H9 (cell line): ENCODE data around the gene OR1K1. TPM values are rescaled to one million over a fixed set of nuclear protein-coding genes. Genes with fewer than 3 reads are reported as not detected.

ENCODE experiments used
- DNase-seq: peaks from one replicate; pipeline ENCODE4 v3.0.0-alpha.2; 2017
- H2AFZ ChIP-seq: one replicate; pipeline ENCODE4 v1.6.1; 2013; ENCODE audit warnings: mild to moderate bottlenecking, low read length, control low read depth, moderate library complexity
- H2AK5ac ChIP-seq: 2 replicates; pipeline ENCODE4 v1.6.1; 2013; ENCODE audit warnings: low read length, control low read depth, mixed read lengths; ENCODE audit not compliant: insufficient read length
- H2BK120ac ChIP-seq: one replicate; pipeline ENCODE4 v1.6.1; 2013; ENCODE audit warnings: low read depth, mild to moderate bottlenecking, low read length, control low read depth, inconsistent platforms; ENCODE audit not compliant: poor library complexity, severe bottlenecking
- H2BK12ac ChIP-seq: 2 replicates; pipeline ENCODE4 v1.6.1; 2013; ENCODE audit warnings: low read length, control low read depth, mixed read lengths, low read depth; ENCODE audit not compliant: insufficient read length
- H2BK15ac ChIP-seq: 2 replicates; pipeline ENCODE4 v1.6.1; 2013; ENCODE audit warnings: low read depth, low read length, control low read depth
- H2BK20ac ChIP-seq: one replicate; pipeline ENCODE4 v1.6.1; 2013; ENCODE audit warnings: low read depth, mild to moderate bottlenecking, low read length, control low read depth, inconsistent platforms; ENCODE audit not compliant: poor library complexity, severe bottlenecking
- H2BK5ac ChIP-seq: 2 replicates; pipeline ENCODE4 v1.6.1; 2013; ENCODE audit warnings: low read length, control low read depth, mixed read lengths; ENCODE audit not compliant: insufficient read length
- H3K14ac ChIP-seq: 2 replicates; pipeline ENCODE4 v1.6.1; 2013; ENCODE audit warnings: low read length, control low read depth; ENCODE audit not compliant: insufficient read depth
- H3K18ac ChIP-seq: 2 replicates; pipeline ENCODE4 v1.6.1; 2013; ENCODE audit warnings: low read depth, mild to moderate bottlenecking, mixed read lengths, low read length, control low read depth; ENCODE audit not compliant: insufficient read length
- H3K23ac ChIP-seq: 2 replicates; pipeline ENCODE4 v1.6.1; 2013; ENCODE audit warnings: low read length, control low read depth, mixed read lengths, low read depth; ENCODE audit not compliant: insufficient read length
- H3K23me2 ChIP-seq: 2 replicates; pipeline ENCODE4 v1.6.1; 2013; ENCODE audit warnings: low read depth, mild to moderate bottlenecking, mixed read lengths, low read length, control low read depth; ENCODE audit not compliant: insufficient read length, poor library complexity, severe bottlenecking
- H3K27ac ChIP-seq: 2 replicates; pipeline ENCODE4 v1.5.1; 2013; ENCODE audit warnings: low read length, control low read depth, mixed read lengths, low read depth; ENCODE audit not compliant: insufficient read length
- H3K27me3 ChIP-seq: 2 replicates; pipeline ENCODE4 v1.6.1; 2013; ENCODE audit warnings: low read length, control low read depth, inconsistent platforms; ENCODE audit not compliant: insufficient read depth
- H3K4ac ChIP-seq: 2 replicates; pipeline ENCODE4 v1.6.1; 2013; ENCODE audit warnings: low read depth, mild to moderate bottlenecking, control low read depth, inconsistent platforms, low read length, moderate library complexity
- H3K4me1 ChIP-seq: 2 replicates; pipeline ENCODE4 v1.6.1; 2013; ENCODE audit warnings: low read length, control low read depth, inconsistent platforms; ENCODE audit not compliant: insufficient read depth
- H3K4me2 ChIP-seq: 2 replicates; pipeline ENCODE4 v1.6.1; 2013; ENCODE audit warnings: low read length, control low read depth, mixed read lengths; ENCODE audit not compliant: insufficient read length, insufficient read depth
- H3K56ac ChIP-seq: 2 replicates; pipeline ENCODE4 v1.6.1; 2013; ENCODE audit warnings: low read depth, mild to moderate bottlenecking, mixed read lengths, low read length, control low read depth; ENCODE audit not compliant: insufficient read length
- H3K79me1 ChIP-seq: 2 replicates; pipeline ENCODE4 v1.6.1; 2013; ENCODE audit warnings: low read depth, mild to moderate bottlenecking, moderate library complexity, low read length, control low read depth, inconsistent platforms; ENCODE audit not compliant: insufficient read depth, poor library complexity, severe bottlenecking
- H3K79me2 ChIP-seq: 2 replicates; pipeline ENCODE4 v1.6.1; 2013; ENCODE audit warnings: low read length, control low read depth, inconsistent platforms; ENCODE audit not compliant: insufficient read depth
- H3K9ac ChIP-seq: 2 replicates; pipeline ENCODE4 v1.6.1; 2013; ENCODE audit warnings: low read length, control low read depth, mixed read lengths; ENCODE audit not compliant: insufficient read length; ENCODE audit errors: extremely low read depth
- H3K9me3 ChIP-seq: one replicate; pipeline ENCODE4 v1.6.1; 2013; ENCODE audit warnings: low read depth, low read length, inconsistent platforms; ENCODE audit not compliant: control insufficient read depth
- H3T11ph ChIP-seq: one replicate; pipeline ENCODE4 v1.6.1; 2013; ENCODE audit warnings: mild to moderate bottlenecking, low read length, control low read depth, inconsistent platforms
- H4K20me1 ChIP-seq: one replicate; pipeline ENCODE4 v1.6.1; 2013; ENCODE audit not compliant: control insufficient read depth, insufficient read length, insufficient read depth
- H4K5ac ChIP-seq: 2 replicates; pipeline ENCODE4 v1.6.1; 2013; ENCODE audit warnings: low read depth, mild to moderate bottlenecking, mixed read lengths, low read length, control low read depth; ENCODE audit not compliant: insufficient read length
- H4K8ac ChIP-seq: replicated peaks from 2 replicates; pipeline ENCODE4 v1.6.1; 2013; ENCODE audit warnings: low read length, control low read depth, mixed read lengths, low read depth; ENCODE audit not compliant: insufficient read length
- H4K91ac ChIP-seq: 2 replicates; pipeline ENCODE4 v1.6.1; 2013; ENCODE audit warnings: low read depth, mild to moderate bottlenecking, moderate library complexity, mixed read lengths, low read length, control low read depth; ENCODE audit not compliant: insufficient read length
- H3K27ac Mint-ChIP-seq, 3 experiments: 2 replicates in 2 of 3; 3 replicates in 1 of 3; pipeline ENCODE4 v1.8.0; 2020 to 2021; ENCODE audit warnings: mixed read lengths in 3 of 3, mild to moderate bottlenecking in 1 of 3, moderate library complexity in 1 of 3
- H3K27me3 Mint-ChIP-seq: 2 replicates; pipeline ENCODE4 v1.8.0; 2021; ENCODE audit warnings: low read depth, mild to moderate bottlenecking, moderate library complexity, mixed read lengths
- H3K36me3 Mint-ChIP-seq, 3 experiments: 2 replicates in 2 of 3; 3 replicates in 1 of 3; pipeline ENCODE4 v1.8.0; 2020 to 2021; ENCODE audit warnings: low read depth in 3 of 3, mixed read lengths in 3 of 3; ENCODE audit not compliant: insufficient read depth in 1 of 3
- H3K4me1 Mint-ChIP-seq, 2 experiments: 2 replicates each; pipeline ENCODE4 v1.8.0; 2020; ENCODE audit warnings: mixed read lengths in 2 of 2
- H3K4me3 Mint-ChIP-seq, 2 experiments: 2 replicates in 1 of 2; 3 replicates in 1 of 2; pipeline ENCODE4 v1.8.0; 2020 to 2021; ENCODE audit warnings: mild to moderate bottlenecking in 2 of 2, mixed read lengths in 2 of 2, moderate library complexity in 1 of 2
- H3K9me3 Mint-ChIP-seq, 2 experiments: 2 replicates in 1 of 2; 3 replicates in 1 of 2; pipeline ENCODE4 v1.8.0; 2020; ENCODE audit warnings: mild to moderate bottlenecking in 2 of 2, mixed read lengths in 2 of 2, moderate library complexity in 1 of 2
- WGBS: extraction: QIAGEN DNeasy Blood & Tissue Kit; methylation state at CpG from one replicate; pipeline ENCODE4 v1.1.7; 2013; ENCODE audit warnings: missing lambda C conversion rate, low lambda C conversion rate, mixed read lengths; ENCODE audit not compliant: insufficient read length; ENCODE audit errors: extremely low coverage; 5-methylcytosine and 5-hydroxymethylcytosine counted together
- total RNA-seq: library from RNA; stranded (reverse); gene quantifications from 2 replicates; pipeline ENCODE4 v1.2.1, GENCODE V29; 2021
- TF ChIP-seq, protein P1 (sequence below): fragments of 200-600 bp; sonication (generic); conservative IDR thresholded peaks from 3 replicates; pipeline ENCODE4 v1.8.0; 2021; ENCODE audit warnings: antibody characterized with exemption, mild to moderate bottlenecking

The OR1K1 gene
- total RNA-seq, 1 experiment from 2014 or later, result not detected

DNA sequence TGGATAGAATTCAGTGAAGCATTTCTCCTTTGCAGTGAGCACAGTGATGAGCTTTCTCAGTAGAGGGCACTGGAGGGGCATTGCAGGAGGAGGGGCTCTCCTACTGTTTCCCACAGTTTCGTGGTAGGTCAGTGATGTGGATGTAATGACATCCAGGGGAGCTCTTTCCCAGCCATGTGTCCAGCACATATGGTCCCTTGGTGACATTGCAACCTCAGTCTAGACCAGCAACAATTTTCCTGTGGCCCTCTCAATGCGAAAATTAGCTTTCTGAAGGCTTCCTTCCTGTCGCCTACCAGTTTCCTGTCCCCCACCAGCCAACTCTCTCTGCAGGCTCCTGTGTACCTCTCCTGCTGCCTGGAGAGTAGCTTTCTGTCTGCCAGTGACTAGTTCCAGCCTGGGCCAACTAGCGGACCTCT is 35.4 kb downstream of the OR1K1 start:
- Histone ChIP-seq H3K56ac (no peak overlapping the region), H3K27ac (no peak overlapping the region), H3K18ac (no peak overlapping the region), H3K23me2 (no peaks in the 10 kb centered on the region), H3K27me3 (no peaks in the 10 kb centered on the region), H3K9me3 (no peaks in the 10 kb centered on the region), H3K4ac (no peak overlapping the region), H3K23ac (no peak overlapping the region), H2BK20ac (no peak overlapping the region), H3T11ph (no peak overlapping the region), H3K4me2 (no peak overlapping the region), H3K79me1 (no peaks in the 10 kb centered on the region), H4K8ac (no peak overlapping the region), H3K4me1 (no peaks in the 10 kb centered on the region), H2BK12ac (no peak overlapping the region), H2AFZ (no peak overlapping the region), H2BK15ac (no peak overlapping the region), H2AK5ac (no peak overlapping the region), H4K91ac (no peak overlapping the region), H2BK5ac (no peak overlapping the region), H4K20me1 (no peaks in the 10 kb centered on the region), H3K79me2 (no peaks in the 10 kb centered on the region), H4K5ac (no peak overlapping the region), H2BK120ac (no peak overlapping the region), H3K14ac (no peak overlapping the region), H3K9ac (no peak overlapping the region)
- TF ChIP-seq, protein P1, sequence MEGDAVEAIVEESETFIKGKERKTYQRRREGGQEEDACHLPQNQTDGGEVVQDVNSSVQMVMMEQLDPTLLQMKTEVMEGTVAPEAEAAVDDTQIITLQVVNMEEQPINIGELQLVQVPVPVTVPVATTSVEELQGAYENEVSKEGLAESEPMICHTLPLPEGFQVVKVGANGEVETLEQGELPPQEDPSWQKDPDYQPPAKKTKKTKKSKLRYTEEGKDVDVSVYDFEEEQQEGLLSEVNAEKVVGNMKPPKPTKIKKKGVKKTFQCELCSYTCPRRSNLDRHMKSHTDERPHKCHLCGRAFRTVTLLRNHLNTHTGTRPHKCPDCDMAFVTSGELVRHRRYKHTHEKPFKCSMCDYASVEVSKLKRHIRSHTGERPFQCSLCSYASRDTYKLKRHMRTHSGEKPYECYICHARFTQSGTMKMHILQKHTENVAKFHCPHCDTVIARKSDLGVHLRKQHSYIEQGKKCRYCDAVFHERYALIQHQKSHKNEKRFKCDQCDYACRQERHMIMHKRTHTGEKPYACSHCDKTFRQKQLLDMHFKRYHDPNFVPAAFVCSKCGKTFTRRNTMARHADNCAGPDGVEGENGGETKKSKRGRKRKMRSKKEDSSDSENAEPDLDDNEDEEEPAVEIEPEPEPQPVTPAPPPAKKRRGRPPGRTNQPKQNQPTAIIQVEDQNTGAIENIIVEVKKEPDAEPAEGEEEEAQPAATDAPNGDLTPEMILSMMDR, result peak; percentile 47; the same call in 2 of the 3 replicates
- Mint-ChIP-seq H3K27me3 (peaks cover 5% of the 10 kb centered on the region; the same call in 1 of the 2 replicates), H3K36me3 (no peaks in the 10 kb centered on the region; a peak in 1 of 7 replicates), H3K4me3 (no peak overlapping the region), H3K4me1 (peaks cover 8 to 13% of the 10 kb centered on the region in 2 experiments), H3K9me3 (peaks cover 0 to 3% of the 10 kb centered on the region in 2 experiments; a peak in 1 of 5 replicates), H3K27ac (peak overlapping the region in 2 of 3 experiments; percentile 17 to 25; a peak in 2 of 7 replicates)
- WGBS, result no CpG with 5 or more reads among the region's 4 CpGs
- DNase-seq, result peak; percentile 40
